Mesenchymal stem cell (in vitro differentiated cells and primary cell): ENCODE measurements around the gene NPIPB4.
"Not testable (repeated sequence)": the region's sequence is repeated elsewhere in the genome, so short reads cannot be mapped to it uniquely, and the experiment has no call there.

Experiments used
- DNase-seq: peaks from one replicate; pipeline ENCODE4 v3.0.0-alpha.2; 2013
- H2AFZ ChIP-seq: one replicate; pipeline ENCODE4 v1.6.1; 2013; ENCODE audit warnings: low read depth, mild to moderate bottlenecking, control low read depth, inconsistent platforms, low read length, moderate library complexity
- H2AK5ac ChIP-seq: 2 replicates; pipeline ENCODE4 v1.6.1; 2013; ENCODE audit warnings: low read length, moderate library complexity, mild to moderate bottlenecking, inconsistent platforms; ENCODE audit not compliant: severe bottlenecking
- H2BK120ac ChIP-seq: one replicate; pipeline ENCODE4 v1.6.1; 2013; ENCODE audit warnings: low read depth, mild to moderate bottlenecking, inconsistent platforms, low read length, moderate library complexity
- H2BK12ac ChIP-seq, 2 experiments: one replicate each; pipeline ENCODE4 v1.6.1; 2013; ENCODE audit warnings: inconsistent platforms in 2 of 2, low read length in 2 of 2, mild to moderate bottlenecking in 2 of 2, moderate library complexity in 2 of 2, control low read depth in 1 of 2
- H2BK15ac ChIP-seq: one replicate; pipeline ENCODE4 v1.6.1; 2013; ENCODE audit warnings: mild to moderate bottlenecking, low read depth, inconsistent platforms; ENCODE audit not compliant: poor library complexity, severe bottlenecking
- H2BK5ac ChIP-seq: 2 replicates; pipeline ENCODE4 v1.6.1; 2013; ENCODE audit warnings: low read depth, mild to moderate bottlenecking, low read length, control low read depth, inconsistent platforms; ENCODE audit not compliant: poor library complexity, severe bottlenecking
- H3K14ac ChIP-seq, 2 experiments: one replicate each; pipeline ENCODE4 v1.6.1; 2013; ENCODE audit warnings: inconsistent platforms in 2 of 2, low read length in 2 of 2, control low read depth in 1 of 2, mild to moderate bottlenecking in 1 of 2, moderate library complexity in 1 of 2
- H3K18ac ChIP-seq, 2 experiments: one replicate each; pipeline ENCODE4 v1.6.1; 2013; ENCODE audit warnings: inconsistent platforms in 2 of 2, low read length in 2 of 2, control low read depth in 1 of 2, low read depth in 1 of 2, mild to moderate bottlenecking in 1 of 2
- H3K23ac ChIP-seq, 2 experiments: one replicate each; pipeline ENCODE4 v1.6.1; 2013; ENCODE audit warnings: inconsistent platforms in 2 of 2, low read length in 2 of 2, mild to moderate bottlenecking in 2 of 2, moderate library complexity in 2 of 2, control low read depth in 1 of 2
- H3K27ac ChIP-seq: 2 replicates; pipeline ENCODE4 v1.5.1; 2013; ENCODE audit warnings: mild to moderate bottlenecking, moderate library complexity, low read length, control low read depth, inconsistent platforms; ENCODE audit not compliant: poor library complexity, severe bottlenecking
- H3K27me3 ChIP-seq, 2 experiments: 2 replicates each; pipeline versions ENCODE4 v1.6.1 to v1.7.0; 2013; ENCODE audit warnings: low read length in 2 of 2, mild to moderate bottlenecking in 2 of 2, moderate library complexity in 2 of 2, control low read depth in 1 of 2, inconsistent platforms in 1 of 2; ENCODE audit not compliant: control insufficient read depth in 1 of 2, insufficient read depth in 1 of 2
- H3K36me3 ChIP-seq, 2 experiments: 2 replicates each; pipeline versions ENCODE4 v1.6.1 to v1.7.0; 2013; ENCODE audit warnings: low read length in 2 of 2, control low read depth in 1 of 2, inconsistent platforms in 1 of 2, low read depth in 1 of 2, mild to moderate bottlenecking in 1 of 2; ENCODE audit not compliant: insufficient read depth in 2 of 2, control insufficient read depth in 1 of 2
- H3K4ac ChIP-seq, 2 experiments: one replicate each; pipeline ENCODE4 v1.6.1; 2013; ENCODE audit warnings: inconsistent platforms in 2 of 2, low read length in 2 of 2, mild to moderate bottlenecking in 2 of 2, moderate library complexity in 2 of 2, control low read depth in 1 of 2, low read depth in 1 of 2
- H3K4me1 ChIP-seq: 2 replicates; pipeline ENCODE4 v1.6.1; 2013; ENCODE audit warnings: low read depth, low read length, control low read depth; ENCODE audit not compliant: control insufficient read depth, insufficient read depth
- H3K4me2 ChIP-seq: 2 replicates; pipeline ENCODE4 v1.6.1; 2013; ENCODE audit warnings: low read length, mild to moderate bottlenecking, inconsistent platforms; ENCODE audit not compliant: poor library complexity, severe bottlenecking
- H3K4me3 ChIP-seq, 2 experiments: 2 replicates each; pipeline versions ENCODE4 v1.5.1 to v1.7.0; 2013; ENCODE audit warnings: low read length in 2 of 2, mild to moderate bottlenecking in 2 of 2, control low read depth in 1 of 2, low read depth in 1 of 2; ENCODE audit not compliant: insufficient read depth in 1 of 2
- H3K79me1 ChIP-seq: replicated peaks from 2 replicates; pipeline ENCODE4 v1.6.1; 2013; ENCODE audit warnings: mild to moderate bottlenecking, control low read depth, low read length, inconsistent platforms; ENCODE audit not compliant: poor library complexity, severe bottlenecking
- H3K9ac ChIP-seq: 2 replicates; pipeline ENCODE4 v1.7.0; 2013; ENCODE audit warnings: mild to moderate bottlenecking, low read length, moderate library complexity
- H3K9me3 ChIP-seq: 2 replicates; pipeline ENCODE4 v1.7.0; 2013; ENCODE audit warnings: mild to moderate bottlenecking, low read length; ENCODE audit not compliant: control insufficient read depth
- H4K8ac ChIP-seq: one replicate; pipeline ENCODE4 v1.6.1; 2013; ENCODE audit warnings: inconsistent platforms, mild to moderate bottlenecking, low read length, moderate library complexity
- H4K91ac ChIP-seq: one replicate; pipeline ENCODE4 v1.6.1; 2013; ENCODE audit warnings: mild to moderate bottlenecking, low read length, inconsistent platforms
- WGBS: methylation state at CpG from one replicate; pipeline ENCODE4 v1.1.7; 2013; ENCODE audit warnings: mixed read lengths; 5-methylcytosine and 5-hydroxymethylcytosine counted together

NPIPB4 gene

GRCh38 chr16:21826067-21826706, 31.4 kb downstream of the NPIPB4 start:
- not testable (repeated sequence) for H3K79me1 ChIP-seq, H3K4me2 ChIP-seq, H3K27ac ChIP-seq, H3K4ac ChIP-seq, H3K9me3 ChIP-seq, H3K36me3 ChIP-seq, H2AFZ ChIP-seq, H3K14ac ChIP-seq, H4K91ac ChIP-seq, H4K8ac ChIP-seq, H3K4me1 ChIP-seq, H2BK15ac ChIP-seq, H3K18ac ChIP-seq, DNase-seq, H3K4me3 ChIP-seq, H3K23ac ChIP-seq, H3K27me3 ChIP-seq, H2AK5ac ChIP-seq, H2BK12ac ChIP-seq, H2BK120ac ChIP-seq, H2BK5ac ChIP-seq
- WGBS, result 96% methylated on average over 3 of the region's 5 CpGs
- peak overlapping the region; percentile 55 for H3K9ac ChIP-seq

- not testable (repeated sequence) for DNase-seq, H2AK5ac ChIP-seq, H3K79me1 ChIP-seq, H2BK120ac ChIP-seq, H4K8ac ChIP-seq, H3K18ac ChIP-seq, H3K23ac ChIP-seq, H3K4me2 ChIP-seq, H2BK5ac ChIP-seq, H3K27ac ChIP-seq, H2BK12ac ChIP-seq, H2AFZ ChIP-seq, H3K36me3 ChIP-seq, H4K91ac ChIP-seq, H3K4me3 ChIP-seq, H2BK15ac ChIP-seq, H3K9me3 ChIP-seq, H3K14ac ChIP-seq, H3K4me1 ChIP-seq, H3K4ac ChIP-seq, H3K27me3 ChIP-seq
- WGBS, result 97% methylated on average over 4 of the region's 4 CpGs
- H3K9ac ChIP-seq, result peak overlapping the region; percentile 55
These were observed 32.0 kb downstream of the NPIPB4 start for GRCh38 chr16:21825526-21825925.

- not testable (repeated sequence) for H3K36me3 ChIP-seq, DNase-seq, H2BK5ac ChIP-seq, H3K9ac ChIP-seq, H3K9me3 ChIP-seq, H2AFZ ChIP-seq, H3K27me3 ChIP-seq, H3K4me3 ChIP-seq, H3K79me1 ChIP-seq, H4K91ac ChIP-seq, H3K14ac ChIP-seq, H3K18ac ChIP-seq, H2BK12ac ChIP-seq, H3K4ac ChIP-seq, H3K4me1 ChIP-seq, H3K27ac ChIP-seq, H4K8ac ChIP-seq, H2BK120ac ChIP-seq, H3K23ac ChIP-seq, H2AK5ac ChIP-seq, H3K4me2 ChIP-seq, H2BK15ac ChIP-seq
- WGBS, result no CpG with 5 or more reads among the region's 3 CpGs
These were observed 34.3 kb downstream of the NPIPB4 start for GRCh38 chr16:21823258-21823657.

GRCh38 chr16:21820908-21821465, 36.6 kb downstream of the NPIPB4 start:
- not testable (repeated sequence) for H3K9me3 ChIP-seq, H2BK5ac ChIP-seq, H2BK12ac ChIP-seq, H3K79me1 ChIP-seq, H2AK5ac ChIP-seq, H3K23ac ChIP-seq, H3K27me3 ChIP-seq, H3K4me1 ChIP-seq, H2BK120ac ChIP-seq, H3K36me3 ChIP-seq, H3K14ac ChIP-seq, H3K4ac ChIP-seq, DNase-seq, H2BK15ac ChIP-seq, H4K91ac ChIP-seq, H2AFZ ChIP-seq, H3K27ac ChIP-seq
- WGBS, result 98% methylated on average over 12 of the region's 15 CpGs
- Histone ChIP-seq H4K8ac (peak overlapping the region; percentile 100), H3K9ac (peak overlapping the region; percentile 89), H3K18ac (peak overlapping the region in 1 of 2 experiments; percentile 95), H3K4me3 (peak overlapping the region in 1 of 2 experiments; percentile 83), H3K4me2 (peak overlapping the region; percentile 64)
